HepG2 (cell line): Measurements from ENCODE around the gene GASK1A. TPM values are rescaled to one million over a fixed set of nuclear protein-coding genes. Genes with fewer than 3 reads are reported as not detected.

Experiments used
- ATAC-seq: fragments of 200-7000 bp; cut with Tn5 transposase; 3 replicates; pipeline ENCODE4 v1.9.1; 2020; ENCODE audit warnings: mild to moderate bottlenecking, moderate library complexity
- BruUV-seq: library from RNA; stranded (reverse); fragments of 400-500 nt; replicated peaks from 2 replicates; lab custom pipeline; 2021; lab: Mats Ljungman, UMichigan
- CTCF ChIA-PET: fragments of 300-600 bp; formaldehyde crosslinking; extraction: SDS; loops from one replicate; lab custom pipeline; 2021; ENCODE audit warnings: low total read pairs, inconsistent platforms, low intra/inter-chr PET ratio; lab: Yijun Ruan, JAX
- POLR2A ChIA-PET: fragments of 350-600 bp; sonication (Branson Sonifier 250); formaldehyde crosslinking; loops from one replicate; lab custom pipeline; 2020; ENCODE audit warnings: antibody characterized with exemption, inconsistent platforms; lab: Yijun Ruan, JAX
- DNase-seq: peaks from one replicate; pipeline ENCODE4 v3.0.0-alpha.2; 2015; ENCODE audit warnings: low spot score
- FAIRE-seq: peaks from 3 replicates; lab custom pipeline; 2011; peaks lifted over from hg19 to GRCh38; lab: Jason Lieb, UNC
- H2AFZ ChIP-seq: one replicate; pipeline ENCODE4 v1.6.1; 2011; ENCODE audit warnings: low read length, inconsistent platforms
- H3K27ac ChIP-seq: fragments of 300-600 bp; 3 replicates; pipeline ENCODE4 v1.8.0; 2011; ENCODE audit warnings: mixed run types, mild to moderate bottlenecking, mixed read lengths, low read length, inconsistent platforms; ENCODE audit not compliant: insufficient read depth; ENCODE audit errors: extremely low read length
- H3K27me3 ChIP-seq, 2 experiments: fragments of 200-600 bp in 1 of 2; 2 replicates in 1 of 2; 3 replicates in 1 of 2; pipeline versions ENCODE4 v1.6.0 to v1.8.0; 2011; ENCODE audit warnings: low read length in 2 of 2, mild to moderate bottlenecking in 2 of 2, moderate library complexity in 2 of 2, inconsistent platforms in 1 of 2; ENCODE audit not compliant: insufficient read depth in 2 of 2, control insufficient read depth in 1 of 2
- H3K36me3 ChIP-seq, 2 experiments: fragments of 200-600 bp in 1 of 2; replicated peaks in 1 of 2; 2 replicates in 1 of 2; 3 replicates in 1 of 2; pipeline versions ENCODE4 v1.5.1 to v1.8.0; 2011; ENCODE audit warnings: low read length in 2 of 2, inconsistent platforms in 1 of 2; ENCODE audit not compliant: insufficient read depth in 2 of 2, control insufficient read depth in 1 of 2
- H3K4me1 ChIP-seq: 2 replicates; pipeline ENCODE4 v1.5.1; 2012; ENCODE audit warnings: low read length, inconsistent platforms; ENCODE audit not compliant: insufficient read depth
- H3K4me2 ChIP-seq: 2 replicates; pipeline ENCODE4 v1.6.0; 2011; ENCODE audit warnings: low read depth, low read length, inconsistent platforms
- H3K4me3 ChIP-seq, 3 experiments: fragments of 200-600 bp in 1 of 3; sonication (generic), shearing (Covaris generic) in 1 of 3; replicated peaks in 1 of 3; 2 replicates each; pipeline ENCODE4 v1.5.1; 2011 to 2016; ENCODE audit warnings: low read length in 3 of 3, inconsistent platforms in 2 of 3, low read depth in 2 of 3, mild to moderate bottlenecking in 2 of 3, control low read depth in 1 of 3, mixed read lengths in 1 of 3; ENCODE audit not compliant: insufficient read depth in 1 of 3
- H3K79me2 ChIP-seq: one replicate; pipeline ENCODE4 v1.6.1; 2011; ENCODE audit warnings: low read length, inconsistent platforms; ENCODE audit not compliant: insufficient read depth
- H3K9ac ChIP-seq: 2 replicates; pipeline ENCODE4 v1.6.0; 2011; ENCODE audit warnings: mild to moderate bottlenecking, low read depth, low read length, inconsistent platforms; ENCODE audit not compliant: insufficient read depth
- H3K9me3 ChIP-seq: 2 replicates; pipeline ENCODE4 v1.5.1; 2012; ENCODE audit warnings: mild to moderate bottlenecking, low read length
- H4K20me1 ChIP-seq: 2 replicates; pipeline ENCODE4 v1.6.0; 2011; ENCODE audit warnings: inconsistent platforms, mild to moderate bottlenecking, low read length, moderate library complexity; ENCODE audit not compliant: insufficient read depth
- CERS6 ChIP-seq: sonication (generic); formaldehyde crosslinking; IDR thresholded peaks from 2 replicates; pipeline ENCODE4 v1.5.0; 2020; ENCODE audit warnings: missing genetic modification reagents
- FOXC1 ChIP-seq: sonication (generic); formaldehyde crosslinking; IDR thresholded peaks from 2 replicates; pipeline ENCODE4 v1.8.0; 2022; ENCODE audit warnings: mild to moderate bottlenecking, missing genetic modification reagents, borderline replicate concordance
- FOXP1 ChIP-seq, 2 experiments: fragments of 450-650 bp in 1 of 2; IDR thresholded peaks; 2 replicates each; pipeline ENCODE4 v1.6.1; 2017 to 2018; ENCODE audit warnings: antibody characterized with exemption in 1 of 2
- HNRNPL ChIP-seq: fragments of 200-400 bp; formaldehyde crosslinking; IDR thresholded peaks from 2 replicates; pipeline ENCODE4 v1.6.1; 2017; ENCODE audit warnings: mild to moderate bottlenecking, low read depth, low read length
- HOXA3 ChIP-seq: sonication (generic); formaldehyde crosslinking; IDR thresholded peaks from 2 replicates; pipeline ENCODE4 v1.5.0; 2020; ENCODE audit warnings: missing genetic modification reagents
- PAX8 ChIP-seq: sonication (generic); formaldehyde crosslinking; IDR thresholded peaks from 2 replicates; pipeline ENCODE4 v1.8.0; 2022; ENCODE audit warnings: mild to moderate bottlenecking, missing genetic modification reagents, borderline replicate concordance
- TFAP4 ChIP-seq: sonication (generic); IDR thresholded peaks from 2 replicates; pipeline ENCODE4 v1.6.1; 2016; ENCODE audit warnings: low read depth, borderline replicate concordance
- TSC22D2 ChIP-seq: sonication (generic); formaldehyde crosslinking; IDR thresholded peaks from 2 replicates; pipeline ENCODE4 v1.5.1; 2020; ENCODE audit warnings: missing genetic modification reagents, mild to moderate bottlenecking, borderline replicate concordance
- ZNF296 ChIP-seq: sonication (generic); formaldehyde crosslinking; conservative IDR thresholded peaks from 2 replicates; pipeline ENCODE4 v1.5.0; 2020; ENCODE audit warnings: mild to moderate bottlenecking, missing genetic modification reagents
- ZNF510 ChIP-seq: sonication (generic); formaldehyde crosslinking; IDR thresholded peaks from 2 replicates; pipeline ENCODE4 v1.4.0; 2020; ENCODE audit warnings: low read depth, mild to moderate bottlenecking, missing genetic modification reagents
- ZNF557 ChIP-seq: sonication (generic); formaldehyde crosslinking; IDR thresholded peaks from 2 replicates; pipeline ENCODE4 v1.4.0; 2020; ENCODE audit warnings: missing genetic modification reagents
- ZNF609 ChIP-seq: sonication (generic); formaldehyde crosslinking; IDR thresholded peaks from 2 replicates; pipeline ENCODE4 v1.4.0; 2020; ENCODE audit warnings: mild to moderate bottlenecking, missing genetic modification reagents, borderline replicate concordance
- ZNF704 ChIP-seq: sonication (generic); formaldehyde crosslinking; IDR thresholded peaks from 2 replicates; pipeline ENCODE4 v1.8.1; 2023; ENCODE audit warnings: mild to moderate bottlenecking, inconsistent platforms, moderate library complexity, missing genetic modification reagents, borderline replicate concordance
- ZNF746 ChIP-seq: sonication (generic); formaldehyde crosslinking; IDR thresholded peaks from 2 replicates; pipeline ENCODE4 v1.8.0; 2022; ENCODE audit warnings: mild to moderate bottlenecking, missing genetic modification reagents
- ZNF780A ChIP-seq: sonication (generic); formaldehyde crosslinking; IDR thresholded peaks from 2 replicates; pipeline ENCODE4 v1.8.0; 2022; ENCODE audit warnings: mild to moderate bottlenecking, missing genetic modification reagents, moderate library complexity
- WGBS: methylation state at CpG from one replicate; pipeline ENCODE4 v1.1.6; 2017; ENCODE audit warnings: low lambda C conversion rate; 5-methylcytosine and 5-hydroxymethylcytosine counted together
- in situ Hi-C: cut with HindIII; loops from 2 replicates; pipeline ENCODE4 v1.10.0; 2017; ENCODE audit warnings: low pct_unique_long_range_greater_than_20kb; ENCODE audit not compliant: extremely low pct_ligation_motif_present
- intact Hi-C: fragments of 100-400 bp; cut with micrococcal nuclease; formaldehyde crosslinking; loops from one replicate; pipeline ENCODE4 v1.10.0; 2022; ENCODE audit not compliant: unreplicated experiment
- polyA plus RNA-seq, 8 experiments: library from polyadenylated mRNA; depleted of rRNA in 3 of 8; stranded (reverse) in 7 of 8; unstranded in 1 of 8; fragments of >200 nt; fragmentation: Illumina TruSeq in 4 of 8; extraction: Trizol in 4 of 8; gene quantifications; 2 replicates each; pipeline versions ENCODE4 v1.2.1 to v1.2.3, GENCODE V29; 2011 to 2016; ENCODE audit warnings: low read depth in 4 of 8, missing spikeins in 1 of 8, mixed read lengths in 1 of 8; ENCODE audit not compliant: insufficient read depth in 1 of 8
- total RNA-seq, 5 experiments: library from RNA; depleted of rRNA; stranded (reverse); fragments of >200 nt; fragmentation: Illumina TruSeq; extraction: Trizol; gene quantifications; 2 replicates each; pipeline ENCODE4 v1.2.3, GENCODE V29; 2016; ENCODE audit warnings: low read depth in 1 of 5

Gene GASK1A
- total and polyA plus RNA-seq, 2 of the 13 experiments (the other 11 are each of a cell fraction or from before 2014, with no cell fraction given), result not detected

GRCh38 chr3:43041517-43041916 lies 62.4 kb downstream of the GASK1A start (continued):
- TF ChIP-seq FOXP1 (IDR thresholded peaks at IDR 0.05), result no peak
- TF ChIP-seq FOXP1 (CRISPR knock-in tag; IDR thresholded peaks at IDR 0.05), result no peak
- TF ChIP-seq PAX8 (CRISPR knock-in tag), result no peak

GRCh38 chr3:43043071-43043766 lies 64.1 kb downstream of the GASK1A start:
- Histone ChIP-seq H3K4me2 (no peak overlapping the region), H3K9ac (no peak overlapping the region), H3K27me3 (no peaks in the 10 kb centered on the region), H2AFZ (no peak overlapping the region), H3K79me2 (no peaks in the 10 kb centered on the region), H3K36me3 (no peaks in the 10 kb centered on the region), H3K4me3 (no peak overlapping the region), H3K9me3 (no peaks in the 10 kb centered on the region), H4K20me1 (no peaks in the 10 kb centered on the region), H3K4me1 (no peaks in the 10 kb centered on the region), H3K27ac (no peak overlapping the region)
- intact Hi-C loops, result no loop called here
- DNase-seq (no peak), FAIRE-seq (no peak), ATAC-seq (no peak)
- POLR2A ChIA-PET, result no interaction called here
- WGBS, result 0% methylated on average over 2 of the region's 3 CpGs
- in situ Hi-C loops, result no loop called here
- BruUV-seq, result no TSS peak
- CTCF ChIA-PET, result no interaction called here
- TF ChIP-seq FOXC1 (CRISPR knock-in tag) (no peak), TFAP4 (no peak), ZNF510 (no peak), ZNF609 (CRISPR knock-in tag) (no peak), TSC22D2 (no peak), CERS6 (CRISPR knock-in tag) (no peak), ZNF704 (CRISPR knock-in tag) (no peak), ZNF746 (CRISPR knock-in tag) (no peak), ZNF557 (CRISPR knock-in tag) (no peak), ZNF780A (CRISPR knock-in tag) (no peak), ZNF296 (CRISPR knock-in tag) (no peak), HOXA3 (CRISPR knock-in tag) (no peak), HNRNPL (no peak)
